ENCODE measurements around the gene C11orf91.
A peak's percentile ranks its signal among the peaks of the same experiment; 100 is the strongest.
"Not testable (repeated sequence)": the region's sequence is repeated elsewhere in the genome, so short reads cannot be mapped to it uniquely, and the experiment has no call there.

Gene C11orf91, protein sequence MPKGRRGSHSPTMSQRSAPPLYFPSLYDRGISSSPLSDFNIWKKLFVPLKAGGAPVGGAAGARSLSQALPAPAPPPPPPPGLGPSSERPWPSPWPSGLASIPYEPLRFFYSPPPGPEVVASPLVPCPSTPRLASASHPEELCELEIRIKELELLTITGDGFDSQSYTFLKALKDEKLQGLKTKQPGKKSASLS

DNA sequence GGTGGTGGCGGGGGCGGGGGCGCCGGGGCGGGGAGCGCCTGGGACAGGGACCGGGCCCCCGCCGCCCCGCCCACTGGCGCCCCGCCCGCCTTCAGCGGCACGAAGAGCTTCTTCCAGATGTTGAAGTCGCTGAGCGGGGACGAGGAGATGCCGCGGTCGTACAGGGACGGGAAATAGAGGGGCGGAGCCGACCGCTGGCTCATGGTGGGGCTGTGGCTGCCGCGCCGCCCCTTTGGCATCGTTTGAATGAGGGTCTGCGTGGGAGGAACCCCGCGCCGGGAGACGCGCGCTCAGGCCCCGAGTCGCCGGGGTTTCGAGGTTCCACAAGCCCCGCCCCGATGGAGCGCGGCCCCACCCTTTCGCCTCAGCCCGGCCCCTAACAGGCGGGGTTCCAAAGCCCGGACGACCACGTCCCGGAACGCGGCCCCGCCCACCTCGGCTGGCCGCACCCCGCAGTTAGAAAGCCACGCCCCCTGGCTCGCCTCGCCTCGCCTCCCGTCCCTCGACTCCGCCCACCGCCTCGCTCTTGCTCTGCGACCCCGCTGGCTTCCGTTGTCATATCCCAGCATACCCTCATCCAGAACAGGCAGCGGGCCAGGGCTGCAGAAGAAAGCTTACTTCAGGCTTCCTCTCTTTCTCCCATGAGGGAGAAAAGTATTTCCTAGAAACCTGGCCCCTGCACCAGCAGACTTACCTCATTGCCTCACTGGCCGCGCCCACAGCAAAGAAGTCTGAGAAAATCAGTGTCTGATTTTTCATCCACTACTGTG is at the start of gene C11orf91:
TSS of gene C11orf91 (minus strand) at position 325 of the 770 bp plus-strand sequence. CDS start at position 239, 86 bp downstream.
- peak; percentile 99 for DNase-seq

DNA sequence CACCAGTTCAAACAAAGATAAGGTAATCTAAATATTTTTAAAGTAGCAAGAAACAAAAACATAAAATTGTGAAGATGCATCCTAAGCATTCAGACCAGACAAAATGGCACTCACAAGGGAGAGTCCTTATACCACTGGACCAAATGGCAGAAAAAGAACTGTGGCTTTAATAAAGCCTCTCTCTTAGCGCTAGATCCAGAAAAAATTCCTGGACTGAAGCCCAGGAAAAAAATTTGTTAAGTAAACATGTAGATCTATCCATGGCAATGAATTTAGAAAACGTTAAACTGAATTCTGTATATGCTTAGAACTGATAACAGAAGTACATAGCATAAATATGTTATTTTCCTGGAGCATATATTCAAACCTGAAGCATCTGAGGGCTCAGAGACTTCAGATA is 47.4 kb upstream of the C11orf91 start:
- DNase-seq, result no peak

DNA sequence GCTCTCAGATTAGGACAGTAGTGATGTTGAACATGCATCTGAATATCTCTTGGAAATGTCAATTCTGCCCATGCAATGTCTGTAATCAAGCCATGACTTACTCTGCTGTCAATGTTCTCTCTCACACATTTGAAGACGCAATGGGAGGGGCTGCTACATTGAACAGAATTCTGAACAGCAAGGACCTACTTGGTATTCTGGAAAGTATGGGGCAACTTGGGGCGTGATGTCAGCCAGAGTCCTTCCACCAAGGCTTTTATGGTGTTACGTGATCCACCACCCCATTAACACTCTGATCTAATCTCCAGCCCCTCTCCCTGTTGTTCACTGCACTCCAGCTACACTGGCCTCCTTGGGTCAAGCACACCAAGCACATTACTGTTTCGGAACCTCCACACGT is 42.7 kb upstream of the C11orf91 start:
- no peak for DNase-seq

DNA sequence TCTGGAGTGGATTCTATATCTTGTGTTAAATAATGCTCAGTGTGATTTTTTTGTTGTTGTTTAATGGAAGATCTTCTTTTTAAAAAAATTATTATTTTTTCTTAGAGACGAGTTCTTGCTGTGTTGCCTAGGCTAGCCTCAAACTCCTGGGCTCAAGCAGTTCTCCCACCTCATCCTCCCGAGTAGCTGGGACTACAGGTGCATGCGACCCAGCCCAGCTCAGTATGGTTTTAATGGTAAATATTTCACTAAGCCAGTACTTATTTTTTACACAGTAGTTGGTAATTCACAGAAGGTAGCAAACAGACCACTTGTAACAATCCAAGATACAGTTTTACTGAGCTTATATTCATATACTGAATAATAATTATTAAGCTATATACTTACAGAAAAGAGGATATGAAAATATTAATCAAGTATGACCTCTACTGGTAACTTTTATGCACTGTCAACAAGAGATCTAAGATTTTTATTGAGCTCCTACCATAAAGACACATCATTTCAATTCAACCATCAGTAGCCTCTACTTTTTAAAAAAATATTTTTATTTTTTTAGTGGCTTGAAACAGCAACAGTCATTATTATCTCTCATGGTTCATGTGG is 41.7 kb upstream of the C11orf91 start:
- DNase-seq, result no peak

DNA sequence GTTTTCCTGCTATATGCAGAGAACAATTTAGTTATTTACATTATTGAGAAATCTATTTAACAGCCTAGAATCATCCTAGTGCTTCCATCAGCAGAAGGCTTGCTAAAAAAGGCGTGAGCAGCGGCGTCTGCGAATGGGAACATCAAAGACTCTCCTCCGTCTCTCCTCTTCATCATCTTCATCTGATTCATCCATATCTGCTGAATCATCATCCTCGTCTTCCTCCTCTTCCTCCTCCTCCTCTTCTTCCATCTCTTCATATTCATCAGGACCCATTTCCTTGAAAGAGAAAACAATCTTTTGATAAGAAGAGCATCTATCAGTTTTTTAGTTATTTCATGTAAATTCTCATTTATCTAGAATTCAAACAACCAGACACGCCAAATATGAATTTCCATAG is 41.2 kb upstream of the C11orf91 start:
- no peak for DNase-seq

DNA sequence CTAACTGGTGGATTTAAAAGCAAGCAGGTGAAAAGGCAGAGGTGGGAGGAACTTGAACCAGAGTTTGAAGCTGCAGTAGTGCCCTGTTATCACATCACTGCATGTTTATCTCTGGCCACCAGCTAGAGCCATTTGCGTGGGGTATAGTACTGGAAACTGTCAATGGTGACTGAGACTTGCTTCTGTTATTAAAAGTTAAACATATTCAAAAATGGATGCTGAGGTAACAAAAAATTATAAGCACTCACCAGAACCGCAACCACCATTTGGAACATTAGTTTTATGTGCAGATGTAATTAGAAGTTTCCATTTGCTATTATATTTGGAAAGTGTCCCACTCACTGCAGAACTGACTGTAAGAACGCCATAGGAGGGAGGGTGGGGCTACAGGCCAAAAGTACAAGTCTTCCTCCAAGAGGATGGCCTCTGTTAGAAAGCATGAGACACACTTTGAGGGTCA is 36.8 kb upstream of the C11orf91 start:
- no peak for DNase-seq

DNA sequence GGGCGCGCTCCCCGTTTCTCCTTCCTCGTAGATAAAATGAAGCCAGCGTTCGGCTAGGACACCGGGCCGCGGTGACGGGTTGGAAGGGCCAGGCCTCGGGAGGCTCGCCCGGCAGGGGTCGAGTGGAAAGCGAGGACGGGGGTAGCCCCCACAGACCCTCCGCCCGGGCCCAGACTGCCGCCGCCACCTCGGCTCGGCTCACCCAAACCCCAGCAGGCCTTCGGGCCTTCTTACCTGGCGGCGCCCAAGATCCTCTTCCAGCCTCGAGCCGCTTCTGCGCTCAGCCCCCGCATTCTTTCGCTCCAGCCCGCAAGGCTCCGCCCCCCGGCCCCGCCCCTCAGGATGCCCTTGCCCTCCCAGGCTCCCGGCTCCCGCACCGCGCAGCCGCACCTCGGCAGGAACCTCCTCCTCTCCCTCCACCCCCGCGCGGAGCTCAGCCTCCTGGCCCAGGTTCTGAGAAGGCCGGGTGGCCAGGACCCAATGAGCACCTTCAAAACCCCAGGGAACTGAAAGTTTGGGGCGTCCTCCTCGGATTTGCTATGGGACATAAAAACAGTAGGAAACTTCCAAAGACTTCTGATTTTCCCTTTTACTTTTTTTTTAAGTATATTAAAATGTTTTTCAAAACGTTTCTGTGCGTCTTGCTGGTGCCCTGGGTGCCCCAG is 35.7 kb upstream of the C11orf91 start, which contains the start of gene CD59:
TSS of gene CD59 (minus strand) at position 276 of the 665 bp plus-strand sequence. CDS start 13,978 bp downstream, outside the sequence.
- peak; percentile 93 for DNase-seq

DNA sequence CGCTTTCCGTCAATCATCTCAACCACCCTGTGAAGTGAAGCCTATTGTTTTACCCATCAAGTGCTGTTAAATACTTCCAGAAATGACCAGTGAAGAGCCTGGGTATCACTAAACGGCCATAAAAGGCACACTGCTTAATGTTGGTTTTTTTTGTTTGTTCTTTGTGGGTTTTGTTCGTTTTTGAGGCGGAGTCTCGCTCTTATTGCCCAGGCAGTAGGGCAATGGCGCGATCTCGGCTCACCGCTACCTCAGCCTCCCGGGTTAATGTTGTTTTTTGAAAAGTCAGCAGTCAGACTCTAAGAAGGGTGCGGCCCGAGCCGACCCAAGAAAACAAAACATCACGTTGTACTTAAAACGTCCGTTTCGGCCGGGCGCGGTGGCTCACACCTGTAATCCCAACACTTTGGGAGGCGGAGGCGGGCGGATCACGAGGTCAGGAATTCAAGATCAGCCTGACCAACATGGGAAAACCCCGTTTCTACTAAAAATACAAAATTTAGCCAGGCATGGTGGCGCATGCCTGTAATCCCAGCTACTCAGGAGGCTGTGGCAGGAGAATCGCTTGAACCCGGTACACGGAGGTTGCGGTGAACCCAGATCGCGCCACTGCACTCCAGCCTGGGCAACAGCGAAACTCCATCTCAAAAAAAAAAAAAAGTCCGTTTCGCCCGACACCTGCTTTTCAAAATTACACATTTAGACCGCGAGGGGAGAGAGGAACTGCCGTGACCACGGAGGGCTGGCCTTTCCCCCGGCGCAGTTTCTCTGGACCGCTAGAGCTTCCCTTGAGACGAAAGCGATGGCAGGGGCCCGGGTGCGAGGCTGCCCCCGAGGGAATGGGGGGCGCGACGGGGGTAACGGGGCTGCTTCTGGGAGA is 34.9 kb upstream of the C11orf91 start:
- no peak for DNase-seq

DNA sequence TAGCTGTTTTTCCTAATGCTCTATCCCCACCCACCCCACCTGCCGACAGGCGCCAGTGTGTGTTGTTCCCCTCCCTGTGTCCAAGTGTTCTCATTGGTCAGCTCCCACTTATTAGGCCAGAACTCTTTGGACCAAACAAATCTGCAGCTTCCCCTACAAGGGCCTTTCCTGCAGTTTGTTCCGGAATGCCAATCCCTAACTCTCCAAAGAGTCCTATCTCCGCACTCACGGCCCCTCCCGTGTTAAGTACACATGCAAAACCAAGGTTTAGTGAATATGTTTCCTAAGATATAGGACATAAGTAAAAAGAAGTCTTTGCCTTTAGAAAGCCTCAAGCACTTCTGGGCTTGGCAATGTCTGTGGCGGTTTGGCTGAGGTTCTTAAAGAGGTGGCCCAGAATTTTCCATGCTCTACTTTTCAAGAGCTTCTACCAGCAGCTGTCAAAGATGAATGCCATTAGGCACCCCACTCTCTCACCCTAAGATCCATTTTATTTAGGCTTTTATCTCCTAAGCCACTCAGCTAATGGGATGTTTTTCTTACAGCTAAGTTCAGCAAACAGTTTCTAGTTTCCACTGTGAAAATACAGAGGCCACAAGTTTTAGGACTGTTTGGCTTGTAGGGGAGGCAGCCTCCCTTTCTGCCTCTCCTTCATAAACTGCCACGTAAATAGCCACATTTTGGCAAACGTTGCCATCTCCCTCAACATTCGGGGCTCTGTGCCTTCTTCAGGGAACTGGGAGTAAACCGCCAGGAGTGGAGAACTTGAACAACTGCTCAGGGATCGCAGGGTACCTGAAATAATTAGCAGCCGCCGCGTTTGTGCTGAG is 34.0 kb upstream of the C11orf91 start:
- DNase-seq, result peak; percentile 76

DNA sequence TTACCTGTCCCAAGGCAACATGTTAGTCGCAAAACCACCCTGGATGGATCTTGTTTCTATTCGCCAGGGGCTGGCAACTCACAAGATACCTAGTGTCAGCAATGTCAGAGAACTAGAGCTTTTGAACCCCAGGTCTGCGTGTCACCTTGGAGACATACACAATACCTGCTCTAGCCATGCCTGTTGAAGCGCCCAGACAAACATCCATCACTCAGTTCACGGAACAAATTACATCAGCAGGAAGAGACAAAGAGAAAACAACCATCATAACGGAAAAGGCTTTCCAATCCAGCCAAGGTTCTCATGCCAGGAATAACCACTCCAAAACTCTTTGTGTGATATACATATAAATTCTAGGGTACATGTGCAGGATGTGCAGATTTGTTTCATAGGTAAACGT is 33.4 kb upstream of the C11orf91 start:
- DNase-seq, result no peak

DNA sequence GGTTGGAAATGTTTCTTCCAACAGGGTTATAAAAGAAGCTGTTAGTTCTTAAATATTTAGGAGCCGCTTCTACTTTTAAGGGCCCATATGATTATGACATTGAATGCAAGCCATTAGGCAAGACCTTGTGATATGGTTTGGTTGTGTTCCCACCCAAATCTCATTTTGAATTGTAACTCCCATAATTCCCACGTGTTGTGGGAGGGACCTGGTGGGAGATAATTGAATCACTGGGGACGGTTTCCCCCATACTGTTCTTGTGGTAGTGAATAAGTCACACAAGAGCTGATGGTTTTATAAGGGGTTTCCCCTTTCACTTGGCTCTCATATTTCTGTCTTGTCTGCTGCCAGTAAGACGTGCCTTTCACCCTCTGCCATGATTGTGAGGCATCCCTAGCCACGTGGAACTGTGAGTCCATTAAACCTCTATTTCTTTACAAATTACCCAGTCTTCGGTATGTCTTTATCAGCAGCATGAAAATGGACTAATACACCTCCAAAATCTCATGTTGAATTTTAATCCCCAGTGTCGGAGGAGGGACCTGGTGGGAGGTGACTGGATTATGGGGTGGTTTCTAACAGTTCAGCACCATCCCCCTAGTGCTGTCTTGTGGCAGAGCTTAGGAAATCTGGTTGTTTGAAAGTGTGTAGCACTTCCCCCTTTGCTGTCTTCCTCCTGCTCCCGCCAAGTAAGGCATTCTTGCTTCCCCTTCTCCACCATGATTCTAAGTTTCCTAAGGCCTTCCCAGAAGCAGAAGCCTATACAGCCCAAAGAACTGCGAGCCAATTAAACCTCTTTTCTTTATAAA is 31.3 kb upstream of the C11orf91 start:
- DNase-seq, result no peak

DNA sequence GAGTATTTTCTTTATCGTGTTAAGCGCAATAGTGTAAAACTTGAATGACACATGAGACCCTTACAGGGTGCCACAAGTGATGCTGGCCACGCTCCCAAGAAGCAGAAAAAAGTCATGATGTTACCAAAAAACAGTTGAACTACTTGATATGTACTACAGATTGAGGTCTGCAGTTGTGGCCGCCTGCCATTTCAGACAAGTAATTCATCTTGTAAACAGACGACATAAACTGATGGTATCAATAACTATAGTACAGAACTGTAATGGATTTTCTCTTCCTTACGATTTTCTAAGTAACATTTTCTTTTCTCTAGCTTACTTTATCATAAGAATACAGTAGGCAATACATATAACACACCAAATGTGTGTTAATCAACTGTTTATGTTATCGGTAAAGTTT is 30.1 kb upstream of the C11orf91 start:
- DNase-seq, result no peak

DNA sequence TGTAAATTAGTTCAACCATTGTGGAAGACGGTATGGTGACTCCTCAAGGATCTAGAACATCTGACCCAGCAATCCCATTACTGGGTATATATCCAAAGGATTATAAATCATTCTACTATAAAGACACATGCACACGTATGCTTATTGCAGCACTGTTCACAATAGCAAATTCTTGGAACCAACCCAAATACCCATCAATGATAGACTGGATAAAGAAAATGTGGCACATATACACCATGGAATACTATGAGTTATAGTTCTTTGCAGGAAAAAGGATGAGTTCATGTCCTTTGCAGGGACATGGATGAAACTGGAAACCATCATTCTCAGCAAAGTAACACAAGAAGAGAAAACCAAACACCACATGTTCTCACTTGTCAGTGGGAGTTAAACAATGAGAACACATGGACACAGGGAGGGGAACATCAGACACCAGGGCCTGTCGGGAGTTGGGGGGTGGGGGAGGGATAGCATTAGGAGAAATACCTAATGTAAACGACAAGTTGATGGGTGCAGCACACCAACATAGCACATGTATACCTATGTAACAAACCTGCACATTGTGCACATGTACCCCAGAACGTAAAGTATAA is 28.5 kb upstream of the C11orf91 start:
- DNase-seq, result not testable (repeated sequence)

DNA sequence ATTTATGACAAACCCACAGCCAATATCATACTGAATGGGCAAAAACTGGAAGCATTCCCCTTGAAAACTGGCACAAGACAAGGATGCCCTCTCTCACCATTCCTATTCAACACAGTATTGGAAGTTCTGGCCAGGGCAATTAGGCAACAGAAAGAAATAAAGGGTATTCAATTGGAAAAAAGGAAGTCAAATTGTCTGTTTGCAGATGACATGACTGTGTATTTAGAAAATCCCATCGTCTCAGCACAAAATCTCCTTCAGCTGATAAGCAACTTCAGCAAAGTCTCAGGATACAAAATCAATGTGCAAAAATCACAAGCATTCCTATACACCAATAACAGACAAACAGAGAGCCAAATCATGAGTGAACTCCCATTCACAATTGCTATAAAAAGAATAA is 26.9 kb upstream of the C11orf91 start:
- not testable (repeated sequence) for DNase-seq

DNA sequence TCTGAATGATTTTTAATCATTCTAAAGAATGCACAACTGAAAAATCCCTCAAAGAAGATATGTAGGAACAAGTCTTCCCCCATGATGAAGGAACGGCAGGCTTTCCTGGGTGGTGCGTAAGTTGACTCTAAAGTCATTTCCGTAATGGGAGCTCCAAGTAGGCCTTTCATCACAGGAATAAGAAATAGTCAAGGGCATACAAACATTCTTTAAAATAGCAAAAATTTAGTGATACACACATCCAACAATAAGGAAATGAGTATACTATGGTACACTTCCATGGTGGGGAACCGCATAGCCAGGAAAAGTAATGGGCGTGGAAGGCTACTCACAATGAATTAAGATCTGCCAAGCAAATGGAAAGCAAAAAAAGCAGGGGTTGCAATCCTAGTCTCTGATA is 24.9 kb upstream of the C11orf91 start:
- no peak for DNase-seq

DNA sequence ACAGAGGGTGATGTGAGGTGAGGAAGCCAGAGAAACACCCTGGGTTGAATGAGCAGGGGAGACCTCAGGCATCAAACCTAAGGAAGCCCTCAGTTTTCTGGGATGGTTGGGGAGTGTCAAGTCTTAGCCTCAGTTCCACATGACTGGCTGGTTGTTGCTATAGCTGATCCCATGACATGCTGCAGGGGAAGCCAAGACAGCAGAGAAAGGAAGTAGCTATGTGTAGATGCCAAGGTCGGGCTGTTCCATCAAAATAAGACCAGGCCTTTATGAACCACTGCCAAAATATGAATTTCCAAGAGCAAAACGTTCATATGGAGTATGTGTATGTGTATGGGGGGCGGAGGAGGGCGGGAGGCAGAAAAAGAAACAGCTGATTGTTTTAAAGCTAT is 24.0 kb upstream of the C11orf91 start:
- no peak for DNase-seq

DNA sequence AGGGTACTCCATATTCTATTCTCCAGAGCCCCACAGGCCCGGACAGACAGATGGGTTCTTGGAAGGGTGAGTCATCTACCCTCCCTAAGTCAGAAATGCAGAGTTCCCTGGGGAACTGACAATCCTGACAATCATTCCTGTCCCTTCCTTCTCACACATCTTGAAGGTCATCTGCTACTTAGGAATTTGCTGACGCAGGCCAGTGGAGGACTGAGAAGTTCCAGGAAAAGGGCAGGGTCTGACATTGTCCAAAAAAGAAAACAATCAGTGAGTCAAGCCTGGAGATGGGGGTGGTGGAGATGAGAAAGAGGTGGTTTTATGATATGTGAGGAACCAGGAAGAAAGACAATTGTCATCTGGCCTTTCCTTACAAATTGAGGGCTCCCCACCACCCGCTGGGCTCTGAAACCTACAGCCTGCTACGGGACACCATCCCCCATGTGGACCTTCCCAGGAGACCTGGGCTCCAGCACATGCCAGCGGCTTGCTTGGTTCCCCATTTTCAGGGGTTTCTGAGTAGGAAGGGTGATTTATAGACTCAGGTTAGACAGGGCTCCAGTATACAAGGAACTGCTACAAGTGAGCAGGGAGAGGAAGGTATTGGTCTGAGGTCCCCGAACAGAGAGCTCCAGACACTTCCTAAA is 22.7 kb upstream of the C11orf91 start:
- no peak for DNase-seq

DNA sequence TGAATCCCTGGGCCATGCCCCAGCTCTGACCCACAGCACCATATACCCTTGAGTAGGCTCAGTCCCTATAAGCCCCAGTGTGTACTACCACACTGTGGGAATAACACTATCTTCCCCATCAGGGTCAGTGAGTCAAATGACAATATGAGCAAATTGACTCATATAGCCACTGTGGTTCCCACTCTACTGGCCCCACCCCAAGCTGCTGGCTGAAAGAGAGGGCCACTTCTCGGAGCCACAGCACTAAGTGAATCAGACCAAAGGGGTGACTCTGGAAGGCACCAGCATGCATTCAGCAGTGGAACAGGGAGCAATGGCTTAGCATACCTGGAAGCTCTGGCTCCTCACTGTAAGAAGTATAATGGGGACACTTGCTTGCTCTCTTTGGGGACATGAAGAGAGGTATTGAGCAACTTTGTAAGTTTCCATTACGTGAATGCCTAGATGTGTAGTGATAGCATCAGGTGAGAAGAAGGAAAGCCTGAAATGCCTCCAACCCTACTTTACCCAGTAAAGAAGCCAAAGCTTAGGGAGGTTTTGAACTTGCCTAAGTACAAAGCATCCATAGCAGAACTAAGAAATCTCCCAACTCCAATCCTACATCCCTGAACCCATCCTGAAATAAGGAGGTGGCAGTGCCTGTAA is 22.1 kb upstream of the C11orf91 start:
- no peak for DNase-seq

DNA sequence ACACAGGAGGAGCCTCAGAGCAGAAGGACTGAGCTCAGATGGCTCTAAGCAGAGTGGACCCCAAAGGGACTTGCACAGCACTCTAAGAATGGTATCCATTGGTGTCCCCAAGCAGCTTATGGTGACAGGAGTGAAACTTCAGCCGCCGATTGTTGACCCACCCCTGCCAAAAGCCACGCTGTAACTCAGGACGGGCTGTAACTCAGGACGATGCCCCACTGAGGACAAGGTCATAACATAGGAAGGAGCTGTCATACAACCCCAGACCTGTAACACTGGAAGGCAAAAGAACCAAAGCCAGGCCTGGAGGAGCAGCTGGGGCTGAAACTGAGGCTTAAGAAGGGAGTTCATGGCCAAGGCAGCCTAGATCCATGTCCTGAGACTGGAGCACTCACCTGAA is 21.4 kb upstream of the C11orf91 start:
- DNase-seq, result no peak

Measured in left hindlimb (tissue), 1 donor.